Left renal pelvis (tissue), 4 donors: Measurements from ENCODE around the gene NAALADL2. TPM values are rescaled to one million over a fixed set of nuclear protein-coding genes. Genes with fewer than 3 reads are reported as not detected.
"Not testable (repeated sequence)": the region's sequence is repeated elsewhere in the genome, so short reads cannot be mapped to it uniquely, and the experiment has no call there.

ENCODE experiments used
- DNase-seq, 4 donors: peaks; one replicate each; pipeline ENCODE4 v3.0.0-alpha.2; 2013; ENCODE audit warnings: low read depth in 4 of 4, low spot score in 3 of 4
- polyA plus RNA-seq, 4 donors: library from polyadenylated mRNA; unstranded; fragments of 120-200 nt; gene quantifications; one replicate each; pipeline ENCODE4 v1.2.1, GENCODE V29; 2013; ENCODE audit not compliant: insufficient read length in 4 of 4

The NAALADL2 gene
- polyA plus RNA-seq, 4 donors, result 13.6 to 25.3 (median 19.7) TPM

DNA sequence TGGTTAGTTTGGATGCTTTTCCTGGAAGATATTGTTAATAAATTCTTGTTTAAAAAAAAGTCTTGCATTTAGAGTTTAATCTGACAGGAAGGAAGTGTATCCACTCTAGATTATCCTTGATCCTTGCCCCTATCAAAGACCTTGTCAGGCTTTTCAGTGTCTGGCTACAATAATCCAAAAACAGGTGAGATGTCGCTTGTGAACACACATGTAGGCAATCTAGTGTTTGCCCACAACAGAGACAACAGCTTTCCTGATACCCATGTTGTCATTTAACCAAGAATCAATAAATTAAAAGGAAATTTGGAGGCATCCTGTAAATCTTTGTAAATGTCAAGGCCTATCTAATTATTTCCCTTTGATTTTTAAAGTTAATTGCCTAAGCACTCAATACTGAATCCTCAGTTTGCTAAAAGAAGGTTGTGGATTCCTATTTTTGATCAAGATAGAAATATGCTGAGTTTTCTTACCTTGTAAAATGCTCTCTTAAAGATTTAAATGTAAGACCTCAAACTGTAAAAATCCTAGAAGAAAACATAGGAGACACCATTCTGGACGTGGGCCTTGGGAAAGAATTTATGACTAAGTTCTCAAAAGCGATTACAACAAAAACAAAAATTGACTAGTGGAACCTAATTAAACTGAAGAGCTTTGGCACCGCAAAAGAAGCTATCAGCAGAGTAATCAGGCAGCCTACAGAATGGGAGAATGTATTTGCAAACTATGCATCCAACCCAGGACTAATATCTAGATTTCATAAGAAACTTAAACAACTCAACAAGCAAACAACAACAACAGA lies 207.7 kb downstream of the NAALADL2 start:
- no peak for DNase-seq

DNA sequence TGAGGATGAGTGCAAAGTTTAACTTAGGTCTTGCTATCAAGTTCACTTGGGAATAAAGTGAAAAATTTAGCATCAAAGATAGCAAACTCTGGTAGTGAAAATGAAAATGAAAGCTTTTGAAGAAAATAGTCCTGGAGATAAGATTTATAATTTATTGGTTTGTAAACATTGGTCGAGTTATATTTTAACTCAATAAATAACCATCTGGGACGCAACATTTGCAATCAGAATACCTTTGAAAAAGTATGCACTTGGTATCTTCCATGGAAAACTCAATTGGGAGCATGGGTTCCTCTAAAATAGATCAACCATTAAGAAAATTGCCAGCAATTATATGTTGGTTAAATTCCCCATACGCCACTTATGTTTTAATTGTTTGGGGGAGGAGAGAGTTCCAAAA lies 209.5 kb downstream of the NAALADL2 start:
- DNase-seq, result no peak

DNA sequence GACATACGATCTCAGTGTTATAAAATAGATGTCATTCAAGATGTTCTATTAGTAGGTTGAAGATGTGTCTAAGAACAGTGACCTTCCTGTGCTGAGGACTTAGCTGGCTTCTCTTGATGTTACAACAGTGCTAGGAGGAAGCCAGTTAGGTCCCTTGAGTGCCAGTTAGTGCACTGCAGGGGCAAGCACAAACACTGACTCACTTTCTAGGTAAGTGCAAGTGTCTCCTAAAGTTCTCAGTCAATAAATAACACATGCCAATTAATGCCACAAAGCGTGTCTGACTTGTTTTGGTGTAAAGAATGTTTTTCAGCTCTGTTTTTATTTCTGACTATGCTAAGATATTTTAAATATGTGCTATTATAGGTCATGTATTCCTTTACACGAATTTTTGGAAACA lies 211.8 kb downstream of the NAALADL2 start:
- DNase-seq, result no peak

DNA sequence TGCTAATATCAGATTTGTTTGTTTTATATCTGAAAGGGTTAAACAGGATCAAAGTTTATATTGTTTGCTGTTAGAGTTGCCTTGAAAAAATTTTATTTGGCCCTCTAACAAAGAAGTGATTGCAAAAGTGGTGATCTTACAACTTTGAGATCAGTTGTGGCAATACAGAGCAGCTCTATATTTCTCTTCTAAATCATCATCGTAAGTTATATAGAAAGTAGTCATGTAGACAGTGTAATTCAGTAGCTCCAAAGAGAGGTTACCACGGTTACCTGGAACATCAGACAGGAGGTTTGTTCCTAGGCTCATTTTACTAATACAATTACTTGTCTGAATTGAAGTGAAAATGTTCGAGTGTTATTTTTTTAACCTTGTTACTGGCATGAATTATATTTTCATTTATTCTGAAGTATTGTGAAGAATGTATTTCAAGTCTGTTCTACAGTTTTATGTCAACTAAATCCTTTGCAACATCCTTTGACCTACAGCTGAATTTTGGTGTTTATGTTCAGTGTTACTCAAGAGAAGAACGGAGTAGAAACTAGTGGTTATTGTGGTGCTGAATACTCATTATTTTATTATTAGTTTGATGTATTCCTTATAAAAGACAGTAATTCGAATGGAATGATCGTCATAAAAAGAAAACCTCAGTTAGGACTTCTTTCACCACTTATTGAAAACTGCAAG lies 214.2 kb downstream of the NAALADL2 start:
- no peak for DNase-seq

DNA sequence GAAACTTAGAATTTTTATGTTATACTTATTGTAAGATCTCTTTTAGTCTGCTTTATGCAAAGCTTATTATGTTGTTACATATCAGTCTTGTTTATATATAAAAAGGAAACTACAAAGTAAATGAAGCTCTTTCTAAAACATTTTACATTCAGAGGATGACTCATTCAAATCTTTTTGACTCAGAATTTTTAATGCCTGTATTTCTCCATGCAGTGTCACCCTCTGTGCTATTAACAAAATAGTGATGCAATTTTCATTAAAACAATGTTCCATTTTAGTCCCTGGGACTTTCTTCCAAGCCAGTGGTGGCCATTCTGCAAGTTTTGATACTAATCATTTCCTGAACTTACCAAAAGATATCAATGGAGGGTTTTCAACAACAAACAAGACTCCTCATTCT lies 216.1 kb downstream of the NAALADL2 start:
- DNase-seq, result no peak

DNA sequence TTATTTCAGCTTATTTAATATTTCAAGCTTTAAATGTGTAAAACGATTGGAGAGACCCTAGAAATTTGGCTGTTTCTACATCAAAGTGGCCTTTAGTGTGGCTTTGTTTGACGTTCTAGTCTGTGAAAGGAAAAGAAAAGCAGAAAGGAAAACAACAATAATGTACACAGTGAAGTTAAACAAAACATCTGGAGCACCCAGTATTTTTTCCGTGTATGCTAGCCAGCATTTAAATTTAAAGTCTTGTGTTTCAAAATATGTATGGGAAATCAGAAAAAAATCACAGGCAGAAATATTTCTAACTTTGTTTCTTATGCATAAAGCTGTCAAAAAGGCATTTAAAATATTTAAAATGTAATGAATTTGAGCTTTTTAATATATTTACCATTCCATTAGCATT lies 218.1 kb downstream of the NAALADL2 start:
- peak in 3 of 4 donors; percentile 14 to 39 (median 31) for DNase-seq

DNA sequence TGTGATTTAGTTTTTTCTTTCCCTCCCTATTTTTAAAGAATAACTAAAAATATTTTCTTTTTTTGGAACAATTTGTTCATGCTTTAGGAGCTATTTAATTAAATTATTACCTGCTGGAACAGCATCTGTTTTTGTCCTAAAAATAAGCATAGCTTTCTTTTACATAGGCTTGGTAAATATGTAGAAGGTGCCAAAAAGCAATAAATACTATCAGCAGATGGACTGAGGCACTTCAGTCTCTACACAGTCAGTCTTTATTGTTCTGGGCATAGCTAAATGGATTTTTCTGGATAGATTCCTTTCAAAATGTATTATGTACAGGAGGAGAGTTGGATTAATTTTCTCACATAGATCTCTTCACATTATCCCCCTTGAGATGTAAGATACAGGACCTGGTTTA lies 223.5 kb downstream of the NAALADL2 start:
- DNase-seq, result no peak

DNA sequence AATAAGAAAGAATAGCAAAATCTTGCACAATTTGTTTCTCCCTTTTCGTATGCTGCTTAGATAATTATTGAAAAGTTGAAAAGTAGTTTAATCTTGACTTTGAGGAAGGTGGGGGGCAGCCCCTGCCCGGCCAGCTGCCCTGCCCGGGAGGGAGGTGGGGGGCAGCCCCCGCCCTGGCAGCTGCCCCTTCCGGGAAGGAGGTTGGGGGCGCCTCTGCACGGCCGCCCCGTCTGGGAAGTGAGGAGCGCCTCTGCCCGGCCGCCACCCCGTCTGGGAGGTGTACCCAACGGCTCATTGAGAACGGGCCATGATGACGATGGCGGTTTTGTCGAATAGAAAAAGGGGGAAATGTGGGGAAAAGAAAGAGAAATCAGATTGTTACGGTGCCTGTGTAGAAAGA lies 228.0 kb downstream of the NAALADL2 start:
- DNase-seq, result not testable (repeated sequence)

DNA sequence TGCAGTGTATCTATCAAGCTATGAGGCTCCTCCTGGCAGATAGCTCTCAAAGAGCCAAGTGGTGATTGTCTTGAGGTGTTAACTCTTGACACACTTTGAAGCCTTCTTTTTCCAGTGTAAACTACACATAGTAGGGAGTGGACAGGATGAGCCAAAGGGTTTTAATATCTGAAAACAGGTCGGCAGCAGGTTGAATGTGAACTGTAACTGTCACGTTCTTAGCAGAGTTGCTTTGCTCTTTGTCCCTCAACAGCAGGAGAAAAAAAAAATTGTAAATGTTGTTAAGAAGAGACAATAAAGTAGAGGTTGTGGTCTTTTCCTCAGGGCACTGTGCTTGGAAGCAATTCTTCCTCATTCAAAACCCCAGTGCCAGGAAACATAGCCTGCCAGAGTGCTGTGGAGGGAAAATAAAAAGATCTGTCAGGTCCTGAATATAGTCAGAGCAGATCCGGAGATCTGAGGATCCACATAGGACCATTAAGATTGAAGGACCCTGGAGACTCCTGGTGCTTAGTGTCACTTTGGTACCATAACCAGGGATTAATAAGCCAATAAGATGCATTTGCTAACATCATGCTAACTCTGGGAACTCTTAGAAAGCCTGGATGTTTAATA lies 229.7 kb downstream of the NAALADL2 start:
- DNase-seq, result no peak

DNA sequence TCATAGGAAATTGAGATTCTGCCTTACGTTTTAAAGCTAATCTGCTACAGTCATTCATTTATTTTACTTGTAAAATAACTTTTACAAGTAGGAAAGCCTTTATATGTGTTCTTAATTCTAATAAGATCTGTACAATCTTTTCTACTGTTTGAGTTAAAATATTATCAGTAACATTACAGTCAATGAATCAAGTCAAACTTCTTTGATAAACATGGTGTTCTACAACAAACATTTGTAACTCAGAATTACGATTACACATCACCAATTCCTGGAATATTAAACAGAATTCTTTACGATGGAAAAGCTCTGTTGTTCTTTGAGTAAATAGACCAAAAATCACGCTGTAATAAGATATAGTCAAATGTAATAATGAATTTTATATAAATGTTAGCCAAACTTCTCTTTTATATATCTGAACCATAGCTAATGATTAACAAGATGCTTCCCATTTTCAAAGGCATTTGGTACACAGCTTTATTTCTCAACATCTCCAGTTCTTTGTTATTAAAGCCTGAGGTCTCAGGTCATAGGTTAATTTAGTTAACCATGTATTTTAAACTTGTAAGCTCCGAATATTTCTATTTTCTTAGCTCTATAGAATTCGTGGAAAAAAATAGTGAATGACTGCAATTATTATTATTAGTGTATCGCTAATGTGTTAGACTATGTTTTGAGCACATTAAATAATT lies 232.4 kb downstream of the NAALADL2 start:
- no peak for DNase-seq

DNA sequence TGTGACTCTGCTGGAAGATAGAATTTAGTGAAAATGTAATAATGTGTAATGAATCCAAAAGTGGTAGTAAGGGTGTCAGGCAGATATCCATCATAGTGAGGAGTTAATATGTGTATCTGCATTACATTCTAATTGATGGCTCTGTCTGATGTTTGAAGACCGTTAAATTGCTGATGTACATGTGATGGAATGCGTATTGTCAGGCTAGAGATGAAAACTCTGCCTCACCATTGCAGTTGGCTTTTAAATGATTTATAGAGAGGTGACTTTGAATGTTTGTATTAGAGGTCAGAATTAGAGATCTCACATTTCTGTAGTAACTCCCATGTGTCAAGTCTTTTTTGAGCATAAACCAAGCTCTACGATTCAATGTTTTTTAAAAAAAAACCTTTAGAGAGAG lies 234.6 kb downstream of the NAALADL2 start:
- DNase-seq, result no peak

DNA sequence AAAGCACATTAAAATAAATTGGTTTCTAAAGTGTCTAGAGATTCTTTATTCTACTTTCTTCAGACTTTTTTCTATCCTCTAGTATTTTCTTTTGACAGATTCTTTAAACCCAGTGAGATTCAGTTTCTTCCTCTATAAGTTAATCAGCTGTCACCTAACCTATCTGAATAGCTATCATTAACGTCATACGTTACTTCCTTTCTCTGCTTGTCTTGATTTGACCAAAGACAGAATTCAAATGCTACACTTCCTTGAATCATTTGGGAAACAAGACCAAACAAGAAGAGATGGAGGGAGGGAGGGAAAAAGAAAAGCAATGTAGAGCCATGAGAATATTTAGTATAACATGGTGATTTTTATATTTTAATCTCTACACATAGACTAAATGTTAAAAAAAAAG lies 235.2 kb downstream of the NAALADL2 start:
- no peak for DNase-seq

DNA sequence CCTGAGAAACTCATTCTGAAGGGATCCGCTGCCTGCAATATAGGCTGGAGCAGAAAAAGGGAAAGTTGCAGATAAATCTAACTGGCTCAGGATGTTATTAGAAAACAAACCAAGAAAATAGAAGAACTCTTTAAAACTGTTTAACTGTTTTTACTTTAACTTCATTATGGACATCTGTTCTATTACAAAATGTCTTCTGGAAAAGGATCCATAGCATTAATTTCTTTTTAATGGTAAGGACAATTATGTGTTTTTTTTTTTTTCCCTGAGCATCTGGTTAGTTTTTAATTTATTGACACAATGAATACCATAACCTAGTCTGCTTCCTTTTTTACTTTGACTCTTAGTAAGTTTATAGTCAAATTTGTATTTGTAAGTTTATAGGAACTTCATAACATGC lies 239.5 kb downstream of the NAALADL2 start:
- no peak for DNase-seq

DNA sequence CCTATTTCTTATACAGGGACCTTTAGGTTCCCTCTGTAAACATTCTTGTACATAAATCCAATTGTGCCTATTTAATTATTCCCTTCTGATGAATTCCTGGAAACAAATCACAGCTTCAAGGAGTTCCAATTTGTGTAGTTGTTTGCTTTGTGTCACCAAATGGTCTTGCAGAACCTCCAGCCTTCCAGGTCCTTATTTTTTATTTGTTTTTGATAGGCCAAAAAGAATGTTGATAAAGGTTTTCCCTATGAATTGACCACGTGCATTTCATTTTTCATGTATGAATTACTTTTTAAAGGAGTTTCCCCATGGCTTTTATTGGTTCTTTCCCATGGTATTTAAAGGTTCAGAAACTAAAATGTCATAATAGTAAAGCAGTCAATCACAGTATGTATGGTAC lies 243.0 kb downstream of the NAALADL2 start:
- no peak for DNase-seq

DNA sequence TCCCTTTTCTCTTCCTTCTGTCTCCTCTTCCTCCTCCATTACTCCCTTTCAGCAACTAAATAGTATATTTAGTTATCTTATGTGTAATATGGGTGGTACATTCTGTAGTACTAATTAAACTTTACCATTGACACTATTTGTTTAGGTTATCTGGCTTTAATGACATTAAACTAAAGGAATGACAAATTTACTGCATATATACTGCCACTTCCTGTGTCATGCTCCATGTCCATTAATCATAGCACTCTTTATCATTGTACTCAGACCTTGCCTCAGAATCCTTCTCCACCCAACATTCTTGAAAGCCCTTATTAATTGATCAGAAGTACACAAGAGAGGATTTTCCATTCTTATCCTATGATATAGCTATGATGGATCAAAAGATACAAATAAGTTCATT lies 244.2 kb downstream of the NAALADL2 start:
- DNase-seq, result no peak

DNA sequence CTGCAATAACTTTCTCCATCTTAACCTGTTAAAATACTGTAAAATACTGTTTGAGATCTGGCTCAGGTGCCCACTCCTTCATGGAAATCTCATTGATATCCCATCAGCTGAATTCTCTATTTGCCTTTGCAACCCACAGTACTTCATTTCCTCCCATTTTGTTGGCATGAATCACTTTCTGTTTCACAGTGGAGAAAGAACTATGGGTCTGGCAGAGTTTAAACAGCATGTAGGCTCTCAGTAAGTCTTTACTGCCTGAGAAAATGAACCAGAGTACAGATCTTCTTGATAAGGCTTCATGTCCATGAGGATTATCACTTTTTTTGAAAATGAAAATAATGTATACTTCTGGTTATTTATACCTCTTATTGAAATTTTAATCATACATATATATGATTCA lies 245.9 kb downstream of the NAALADL2 start:
- DNase-seq, result no peak

DNA sequence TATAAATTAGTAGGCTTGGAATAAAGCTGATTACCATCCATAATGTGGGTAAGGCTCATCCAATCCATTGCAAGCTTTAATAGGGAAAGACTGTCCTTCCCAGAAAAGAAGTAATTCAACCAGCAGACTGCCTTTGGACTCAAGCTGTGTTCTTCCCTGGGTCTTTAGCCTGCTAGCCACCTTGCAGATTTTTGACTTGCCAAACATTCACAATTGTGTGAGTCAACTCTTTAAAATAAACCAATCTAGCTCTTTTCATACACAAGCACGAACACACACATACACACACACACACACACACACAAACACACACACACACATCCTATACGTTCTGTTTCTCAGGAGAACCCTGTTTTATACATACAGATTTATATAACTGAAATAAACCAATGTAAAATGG lies 248.1 kb downstream of the NAALADL2 start:
- DNase-seq, result no peak

DNA sequence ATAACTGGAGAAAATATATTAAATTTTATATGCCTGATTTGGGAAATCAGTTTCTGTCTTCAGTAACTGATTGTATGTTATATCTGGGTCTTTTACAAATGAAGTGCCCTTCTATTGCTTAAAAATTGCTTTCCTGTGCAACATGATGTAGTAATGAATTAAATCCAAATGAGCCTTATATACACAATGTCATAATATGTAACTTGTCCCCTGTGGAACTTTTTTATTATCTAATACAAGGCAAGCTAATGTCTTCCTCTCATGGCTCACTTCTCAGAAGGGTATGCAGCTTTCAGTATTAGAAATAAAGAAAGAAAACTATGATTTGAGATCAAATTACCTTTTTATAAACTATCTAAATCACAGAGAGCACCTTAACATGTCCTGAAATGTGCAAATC lies 248.9 kb downstream of the NAALADL2 start:
- no peak for DNase-seq

DNA sequence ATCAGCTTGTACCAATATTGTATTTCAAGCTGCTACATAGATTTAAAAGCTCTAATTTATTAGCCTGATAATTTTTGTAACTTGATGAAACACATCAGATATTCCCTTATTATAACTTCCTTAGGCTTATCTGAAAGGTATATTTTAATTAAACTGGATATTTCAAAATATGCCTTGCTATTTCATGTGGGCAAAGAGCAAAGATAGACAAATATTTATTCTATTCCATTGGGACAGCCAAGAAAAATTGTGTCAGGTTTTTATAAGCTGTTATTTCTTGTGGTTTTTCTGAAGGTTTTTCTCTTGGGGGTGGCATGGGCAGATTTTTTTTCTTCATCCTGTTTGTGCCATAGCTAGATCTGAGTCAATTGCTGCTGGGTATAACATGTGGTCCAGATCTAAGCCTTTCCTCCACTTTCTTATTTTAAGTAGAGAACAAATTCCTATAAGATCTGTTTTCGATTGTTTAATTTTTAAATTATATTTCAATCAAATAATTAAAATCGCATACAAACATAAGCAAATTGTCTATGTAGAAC lies 249.5 kb downstream of the NAALADL2 start:
- DNase-seq, result no peak

DNA sequence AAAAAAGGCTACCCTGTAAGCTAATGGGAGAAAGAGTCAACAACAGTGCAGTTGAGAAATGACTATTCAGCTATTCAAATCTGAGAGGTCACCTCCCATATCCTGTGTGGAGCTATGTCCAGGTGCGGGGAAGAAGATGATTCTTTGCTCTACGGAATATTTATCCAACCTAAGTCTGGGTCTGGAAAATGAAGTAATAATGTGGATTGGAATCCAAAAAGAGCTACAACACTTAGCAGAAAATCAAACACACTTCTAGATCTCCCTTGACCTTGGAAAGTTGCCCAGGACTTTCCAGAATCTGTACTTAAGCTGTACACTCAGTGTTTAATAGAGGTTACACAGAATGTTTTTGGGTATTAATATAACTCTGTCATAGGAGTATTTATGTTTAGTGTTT lies 251.9 kb downstream of the NAALADL2 start:
- no peak for DNase-seq

DNA sequence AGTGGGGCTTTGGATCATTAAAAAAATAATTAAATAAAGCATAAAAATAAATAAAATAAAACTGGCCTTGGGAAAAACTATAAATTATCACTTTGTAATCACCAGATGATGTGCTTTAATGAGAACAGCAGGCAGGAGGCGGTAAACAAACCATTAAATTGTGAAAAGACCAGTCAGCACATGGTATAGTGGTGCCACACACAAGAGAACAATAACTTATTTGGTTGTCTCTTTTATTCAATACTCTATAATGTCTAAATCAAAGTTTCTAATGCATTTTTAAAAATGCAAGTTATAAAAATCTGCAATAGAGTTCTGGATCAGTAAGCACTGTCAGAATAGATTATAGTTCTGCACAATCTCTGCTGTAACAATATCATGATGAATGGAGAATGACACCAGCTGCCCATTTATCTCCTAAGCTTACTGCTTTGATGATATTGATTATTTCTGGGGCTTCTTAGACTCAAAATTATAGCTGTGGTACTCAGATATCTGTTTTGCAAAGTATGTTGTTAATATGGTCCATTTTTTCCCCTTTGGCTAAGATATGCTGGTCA lies 259.3 kb downstream of the NAALADL2 start:
- no peak for DNase-seq
